ENCODE measurements around the gene PQBP1. TPM values are rescaled to one million over a fixed set of nuclear protein-coding genes. Genes with fewer than 3 reads are reported as not detected.

Gene PQBP1
- total RNA-seq, 1 donor from 2014 or later, result 31.3 TPM

- DNase-seq (ENCODE audit: low spot score) (no peak), ATAC-seq (no peak)
Observed at GRCh38 chrX:48919947-48920717, 22.4 kb downstream of the PQBP1 start.

GRCh38 chrX:48920718-48921104 lies 23.0 kb downstream of the PQBP1 start:
- DNase-seq (ENCODE audit: low spot score) (no peak), ATAC-seq (no peak)

DNA sequence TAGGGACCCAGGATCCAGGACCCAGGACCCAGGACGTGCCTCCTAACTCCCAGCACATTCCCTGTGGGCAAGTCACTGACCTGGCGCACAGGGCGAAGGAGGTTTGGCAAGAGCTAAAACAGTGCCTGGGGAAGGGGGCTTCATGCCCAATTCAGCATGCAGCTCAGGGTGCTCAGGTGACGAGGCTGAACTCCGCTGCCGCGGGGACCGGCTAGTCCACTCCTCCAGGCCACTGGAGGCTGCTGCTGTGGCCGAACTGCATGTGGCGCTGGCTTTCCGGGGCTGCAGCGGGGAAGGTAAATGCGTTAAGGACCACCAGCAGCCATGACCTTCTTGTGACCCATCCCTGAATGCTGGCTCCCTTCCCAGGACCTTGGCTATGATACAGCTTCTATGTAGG lies 26.0 kb downstream of the PQBP1 start:
- DNase-seq (ENCODE audit: low spot score), result no peak
- no peak for ATAC-seq

- no peak for ATAC-seq
- no peak for DNase-seq (ENCODE audit: low spot score)
Observed at GRCh38 chrX:48924270-48924669, 26.5 kb downstream of the PQBP1 start.

DNA sequence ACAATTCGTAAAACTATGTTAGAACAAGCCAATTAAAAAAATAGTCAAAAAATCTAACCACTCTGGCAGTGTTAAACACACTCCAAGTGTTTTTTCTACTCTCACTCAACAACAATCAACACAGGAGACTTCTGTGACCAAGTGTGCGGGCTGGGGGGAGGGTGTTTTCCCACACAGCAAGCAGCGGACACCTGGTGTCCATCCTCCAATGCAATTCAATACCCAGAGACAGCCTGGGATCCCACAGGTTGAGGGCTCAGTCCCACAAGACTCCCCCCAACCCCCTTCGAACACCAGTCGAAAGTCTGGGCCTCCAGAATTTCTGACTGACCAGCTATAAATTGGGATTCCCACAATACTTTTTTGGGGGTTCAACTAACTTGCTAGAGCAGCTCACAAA lies 29.4 kb downstream of the PQBP1 start:
- ATAC-seq (no peak), DNase-seq (ENCODE audit: low spot score) (no peak)

- ATAC-seq, result no peak
- no peak for DNase-seq (ENCODE audit: low spot score)
Observed at GRCh38 chrX:48927736-48928382, 30.1 kb downstream of the PQBP1 start.

DNA sequence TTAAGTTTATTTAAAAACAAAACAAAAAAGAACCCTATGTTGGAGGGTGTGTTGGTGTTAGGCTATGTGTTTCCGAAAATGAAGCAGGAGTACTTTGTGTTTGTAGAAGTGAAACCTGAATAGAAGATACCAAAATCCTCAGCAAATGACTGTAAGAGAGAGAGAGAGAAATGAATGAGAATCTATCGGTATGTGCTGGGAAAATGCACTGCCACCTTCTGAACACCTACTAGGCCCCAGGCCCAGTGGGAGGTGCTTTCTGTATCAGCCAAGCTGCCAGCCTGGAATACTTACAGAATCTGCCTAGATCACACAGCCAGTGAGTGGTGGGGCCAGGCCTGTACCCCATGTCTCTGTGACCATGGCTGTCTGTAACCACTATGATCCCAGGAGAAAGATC lies 36.0 kb downstream of the PQBP1 start:
- DNase-seq (ENCODE audit: low spot score) (no peak), ATAC-seq (no peak)

DNA sequence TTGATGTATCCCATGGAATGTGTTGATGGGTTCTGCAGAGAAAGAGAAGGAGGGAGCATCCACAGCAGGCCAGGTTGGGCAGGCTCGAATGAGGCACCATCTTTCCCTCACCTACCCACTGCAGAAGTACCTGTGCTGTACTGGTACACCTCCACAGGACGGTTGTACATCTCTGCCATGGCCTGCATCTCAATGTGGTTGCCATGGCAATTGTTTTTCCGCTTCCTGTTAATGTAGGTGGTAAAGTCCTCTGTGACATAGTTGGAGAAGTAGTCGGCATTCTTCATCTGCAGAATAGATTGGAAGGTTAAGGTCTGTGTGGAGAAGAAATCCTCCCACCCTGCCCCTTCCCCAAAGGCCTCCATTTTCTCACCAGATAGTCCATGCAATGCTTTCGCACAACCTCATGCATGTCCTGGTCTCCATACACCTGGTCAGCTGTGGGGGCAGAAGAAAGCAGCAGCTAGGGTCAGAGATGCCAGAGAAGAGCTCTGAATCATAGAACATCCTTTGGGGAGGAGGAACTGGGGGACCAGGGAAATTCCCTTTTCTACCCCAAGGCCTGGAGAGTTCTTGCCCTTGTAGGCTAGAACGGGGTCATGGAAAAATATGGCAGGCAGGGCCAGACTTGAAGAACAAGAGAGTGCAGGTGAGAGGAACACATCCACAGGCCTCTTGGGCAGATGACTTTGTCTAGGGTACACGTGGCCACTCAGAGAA lies 37.0 kb downstream of the PQBP1 start:
- ATAC-seq (no peak), DNase-seq (ENCODE audit: low spot score) (no peak)

DNA sequence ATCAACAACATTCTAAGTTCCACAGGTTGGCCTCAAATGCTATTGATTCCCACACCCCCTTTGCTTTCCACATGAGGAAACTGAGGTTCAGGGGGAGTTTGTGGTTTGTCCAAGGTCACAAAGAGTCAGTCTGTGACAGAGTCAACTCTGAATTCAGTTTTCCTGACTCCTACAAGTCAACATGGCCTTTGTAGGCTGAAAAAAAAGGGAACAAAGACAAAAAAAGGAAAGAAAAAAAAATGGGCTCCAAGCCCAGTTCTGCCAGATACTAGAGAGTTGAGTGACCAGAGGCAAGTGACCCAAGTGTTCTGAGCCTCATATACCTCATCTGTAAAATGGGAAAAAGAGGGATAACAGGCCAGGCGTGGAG lies 37.6 kb downstream of the PQBP1 start:
- ATAC-seq (no peak), DNase-seq (ENCODE audit: low spot score) (no peak)

- DNase-seq (ENCODE audit: low spot score) (no peak), ATAC-seq (no peak)
Observed at GRCh38 chrX:48936429-48937053, 38.8 kb downstream of the PQBP1 start.

- DNase-seq (ENCODE audit: low spot score) (no peak), ATAC-seq (no peak)
Observed at GRCh38 chrX:48937054-48937907, 39.6 kb downstream of the PQBP1 start.

DNA sequence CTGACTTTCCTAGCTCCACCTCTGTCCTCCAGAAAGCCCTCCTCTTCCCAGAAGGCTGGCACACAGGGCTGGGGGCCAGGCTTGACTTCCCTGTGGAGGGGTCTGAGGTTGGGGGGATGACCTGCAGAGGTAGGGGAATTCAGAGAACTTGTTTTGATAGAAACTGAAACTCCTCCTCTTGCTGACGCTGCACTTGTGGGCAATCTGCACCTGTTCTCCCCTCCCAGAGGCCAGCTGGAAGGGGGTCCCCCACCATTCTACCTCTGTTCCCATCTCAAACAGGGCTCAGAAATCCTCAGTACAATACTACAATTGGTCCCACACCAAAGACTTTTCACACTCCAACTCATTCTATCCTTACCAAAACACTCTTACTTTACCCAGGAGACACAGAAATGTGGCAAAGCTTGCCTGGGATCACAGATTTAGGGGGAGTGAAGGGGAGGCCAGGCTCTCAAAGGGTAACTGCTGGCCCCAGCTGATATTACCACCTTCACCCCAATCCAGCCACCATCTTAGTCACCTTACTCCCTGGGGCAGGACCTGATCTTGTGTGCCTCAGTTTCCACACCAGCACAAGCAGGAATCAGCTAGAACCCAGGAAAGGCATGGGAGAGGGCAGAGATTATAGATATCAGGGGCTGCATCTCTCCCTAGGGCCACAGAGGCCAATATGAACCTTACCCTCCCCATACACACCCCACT lies 41.1 kb downstream of the PQBP1 start:
- DNase-seq (ENCODE audit: low spot score) (no peak), ATAC-seq (no peak)

DNA sequence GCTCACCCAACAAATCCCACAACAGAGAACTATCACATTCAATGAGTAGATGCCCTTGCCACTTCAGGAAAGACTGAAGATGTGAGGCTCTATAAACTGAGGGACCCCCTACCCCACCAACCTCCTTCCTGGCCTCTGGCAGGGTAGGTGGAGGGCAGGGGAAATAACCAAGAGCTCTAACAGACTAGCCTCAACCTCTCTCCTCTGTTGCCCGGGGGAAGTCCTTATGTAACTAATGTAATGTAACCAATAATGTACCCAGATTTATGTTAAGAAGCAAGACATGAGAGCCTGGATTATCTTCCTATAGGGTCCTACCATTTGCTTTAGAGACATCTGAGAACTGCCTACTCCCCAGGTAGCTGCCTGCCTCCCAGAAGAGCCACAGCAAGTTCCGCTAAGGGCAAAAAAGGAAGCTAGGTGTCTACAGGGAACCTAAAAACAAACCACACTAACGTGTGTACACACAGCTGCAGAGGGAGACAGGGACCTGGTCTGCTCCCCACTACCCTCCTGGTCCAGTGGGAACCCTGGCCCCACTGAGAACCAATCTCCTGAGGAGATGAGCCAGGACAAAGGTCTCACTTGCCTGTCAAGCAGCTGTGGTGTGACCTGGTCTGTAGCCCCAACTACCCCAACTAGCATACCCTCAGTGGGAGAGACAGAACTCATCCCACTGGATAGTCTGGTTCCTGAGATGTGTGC lies 41.9 kb downstream of the PQBP1 start:
- ATAC-seq (no peak), DNase-seq (ENCODE audit: low spot score) (no peak)

DNA sequence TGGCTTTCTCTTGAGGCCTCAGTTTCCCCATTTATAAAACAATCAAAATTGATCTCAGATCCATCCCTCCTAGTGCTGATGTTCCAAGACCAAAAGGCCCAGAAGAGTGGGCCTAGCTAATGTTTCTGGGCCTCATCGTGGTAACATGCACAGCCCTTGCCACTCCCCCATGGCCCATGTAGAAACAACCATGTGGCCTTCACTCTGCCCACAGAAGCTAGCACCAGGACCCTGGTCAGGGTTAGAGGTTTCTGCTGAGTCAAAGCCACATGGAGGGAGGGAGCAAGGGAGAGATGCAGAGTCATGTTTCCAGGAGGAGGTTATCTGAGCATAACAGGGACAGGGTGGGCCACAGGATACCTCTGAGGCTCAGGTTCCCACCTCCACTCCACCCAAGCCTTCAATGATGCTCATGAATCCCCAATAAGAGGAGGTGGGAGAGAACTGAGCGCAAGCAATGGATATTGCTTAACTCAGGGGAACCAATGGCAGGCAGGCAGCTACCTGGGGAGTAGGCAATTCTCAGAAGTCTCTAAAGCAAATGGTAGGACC lies 42.8 kb downstream of the PQBP1 start:
- DNase-seq (ENCODE audit: low spot score) (no peak), ATAC-seq (no peak)

- ATAC-seq, result no peak
- no peak for DNase-seq (ENCODE audit: low spot score)
Observed at GRCh38 chrX:48942895-48943294, 45.2 kb downstream of the PQBP1 start.

GRCh38 chrX:48945517-48946348 lies 48.0 kb downstream of the PQBP1 start:
- DNase-seq (ENCODE audit: low spot score) (no peak), ATAC-seq (peak; percentile 79)

- ATAC-seq, result no peak
- no peak for DNase-seq (ENCODE audit: low spot score)
Observed at GRCh38 chrX:48948589-48948988, 50.9 kb downstream of the PQBP1 start.

Measured in left lobe of liver (tissue), 2 donors.